HG03095 (cell line): ENCODE data around the gene MRPS10.
"Not testable (repeated sequence)": the region's sequence is repeated elsewhere in the genome, so short reads cannot be mapped to it uniquely, and the experiment has no call there.

Experiments used
- ATAC-seq: cut with Tn5 transposase; IDR thresholded peaks from one replicate; pipeline ENCODE4 v1.9.1; 2021; ENCODE audit warnings: moderate library complexity; ENCODE audit not compliant: unreplicated experiment

Gene MRPS10

GRCh38 chr6:42179261-42179944 lies 38.3 kb downstream of the MRPS10 start:
- ATAC-seq, result no peak

DNA sequence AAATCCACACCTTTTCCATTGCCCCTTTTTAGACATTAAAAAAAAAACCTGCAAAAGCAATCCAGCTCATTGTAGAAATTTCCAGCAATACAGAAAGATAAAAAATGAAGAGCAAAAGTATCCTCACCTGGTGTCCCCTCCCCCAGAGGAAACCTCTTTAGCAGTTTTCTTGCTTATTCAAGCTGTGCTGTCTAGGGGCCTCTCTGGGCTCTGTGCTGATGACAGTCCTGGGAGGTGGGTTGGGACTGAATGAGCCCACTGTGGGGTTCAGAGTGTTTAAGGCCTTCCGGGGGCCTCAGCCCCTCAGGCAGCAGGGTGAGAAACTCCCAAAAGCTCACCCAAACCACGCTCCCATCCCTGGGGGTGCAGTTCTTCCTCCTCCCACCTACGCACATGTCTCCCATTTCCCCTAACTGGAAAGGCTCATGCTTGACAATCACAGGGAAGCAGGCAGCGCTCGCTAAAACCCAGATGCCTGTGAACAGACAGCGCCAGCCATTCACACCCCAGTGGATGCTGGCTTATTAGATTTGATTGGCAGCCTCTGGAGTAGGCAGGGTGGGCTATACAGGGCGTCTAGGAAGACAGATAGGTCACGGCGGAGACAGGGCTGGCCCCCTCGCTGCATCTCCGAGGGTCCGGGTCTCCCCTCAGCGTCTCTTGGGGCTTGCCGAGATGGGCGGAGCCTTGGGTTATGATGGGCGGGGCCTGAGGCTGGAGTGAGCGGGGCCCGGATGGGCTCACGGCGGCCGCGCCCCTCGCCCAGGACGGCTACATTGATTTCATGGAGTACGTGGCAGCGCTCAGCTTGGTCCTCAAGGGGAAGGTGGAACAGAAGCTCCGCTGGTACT lies 39.9 kb downstream of the MRPS10 start:
- ATAC-seq, result no peak

DNA sequence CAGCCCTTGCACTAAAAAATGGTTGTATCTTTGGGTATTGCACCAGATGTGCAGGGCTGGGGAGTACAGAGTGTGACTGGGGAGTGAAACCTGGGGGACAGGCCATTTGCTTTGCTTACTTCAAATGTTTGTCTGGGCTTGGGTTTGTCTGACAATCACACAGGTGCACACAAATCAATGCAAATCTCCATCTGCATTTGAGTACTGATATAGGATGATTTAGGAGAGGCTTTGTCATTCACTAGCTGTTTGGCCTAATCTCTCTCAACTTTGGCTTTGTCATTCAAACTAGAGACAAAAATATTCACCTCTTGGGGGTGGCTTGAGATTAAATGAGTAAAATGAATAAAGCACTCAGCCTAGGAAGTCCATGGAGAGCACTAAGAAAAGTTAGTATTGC lies 40.7 kb downstream of the MRPS10 start:
- ATAC-seq, result no peak

DNA sequence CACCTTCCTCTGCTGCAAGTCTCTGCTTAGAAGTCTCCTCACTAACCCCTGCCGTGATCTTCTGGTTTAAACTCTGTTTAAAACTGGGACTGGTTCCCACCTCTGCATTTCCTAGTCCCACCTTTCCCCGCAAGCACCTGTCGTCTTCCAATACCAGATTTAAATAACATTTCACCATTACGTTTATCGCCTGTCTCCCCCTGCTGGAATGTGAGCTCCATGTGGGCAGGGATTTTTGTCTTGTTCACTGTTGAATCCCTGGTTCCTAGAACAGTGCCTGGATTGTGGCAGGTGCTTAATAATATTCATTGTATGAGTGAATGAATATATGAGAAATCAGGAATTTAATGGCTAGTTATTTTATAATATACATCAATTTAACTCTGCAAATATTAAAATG lies 41.8 kb downstream of the MRPS10 start:
- ATAC-seq, result no peak

DNA sequence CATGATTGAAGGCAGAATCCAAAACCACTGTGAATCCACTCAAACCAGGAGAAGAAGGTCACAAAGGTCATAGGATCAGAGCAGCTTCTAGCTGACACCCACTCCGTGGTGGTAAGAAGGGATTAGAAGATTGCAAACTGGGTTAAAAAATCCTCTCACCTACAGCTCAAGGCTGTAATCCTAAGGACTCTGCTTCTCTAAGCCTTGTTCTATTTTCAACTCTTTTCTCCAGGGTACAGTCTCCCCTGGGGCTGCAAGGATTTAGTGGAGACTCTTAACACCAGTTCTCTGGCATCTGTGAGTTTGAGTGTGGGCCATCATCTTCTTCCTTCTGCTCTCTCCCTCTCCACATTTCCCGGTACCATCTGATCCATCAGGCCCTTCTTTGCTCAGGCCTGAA lies 44.6 kb downstream of the MRPS10 start, which contains the start of gene GUCA1A:
GUCA1A (plus strand) TSS at position 264 of the 400 bp plus-strand sequence. CDS start 250 bp downstream, outside the sequence.
- no peak for ATAC-seq

DNA sequence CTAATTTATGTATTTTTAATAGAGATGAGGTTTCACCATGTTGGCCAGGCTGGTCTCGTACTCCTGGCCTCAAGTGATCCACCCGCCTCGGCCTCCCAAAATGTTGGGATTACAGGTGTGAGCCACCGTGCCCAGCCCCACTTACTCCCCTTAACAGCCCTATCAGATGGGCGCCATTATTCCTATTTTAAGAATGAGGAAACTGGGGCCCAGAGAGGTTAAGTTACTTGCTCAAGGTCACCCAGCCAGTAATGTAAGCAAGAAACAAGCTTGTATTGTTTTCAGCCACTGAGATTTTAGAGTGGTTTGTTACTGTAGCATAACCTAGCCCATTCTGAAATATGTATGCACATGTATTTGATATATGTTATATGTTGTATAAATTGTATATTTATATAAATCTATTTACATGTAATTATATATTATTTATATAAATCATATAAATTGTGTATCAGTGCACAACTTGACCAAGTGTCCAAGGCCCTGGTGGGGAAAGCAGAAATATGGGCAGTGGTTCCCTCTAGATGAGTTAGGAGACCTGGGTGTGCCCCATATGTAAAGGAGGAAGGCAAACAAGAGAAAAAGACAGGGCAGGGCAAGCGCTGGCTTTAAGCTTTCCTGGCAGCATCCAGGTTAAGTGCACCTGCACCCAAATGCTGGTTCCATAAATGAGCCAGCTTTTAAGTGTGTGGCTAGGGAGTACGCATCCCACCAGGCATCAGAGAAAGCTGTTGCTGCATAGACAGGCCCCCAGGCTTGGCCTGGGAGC lies 45.7 kb downstream of the MRPS10 start:
- ATAC-seq, result no peak

- not testable (repeated sequence) for ATAC-seq
Measured at GRCh38 chr6:42169780-42170179, 47.9 kb downstream of the MRPS10 start.

GRCh38 chr6:42168650-42169049 lies 49.0 kb downstream of the MRPS10 start:
- no peak for ATAC-seq

DNA sequence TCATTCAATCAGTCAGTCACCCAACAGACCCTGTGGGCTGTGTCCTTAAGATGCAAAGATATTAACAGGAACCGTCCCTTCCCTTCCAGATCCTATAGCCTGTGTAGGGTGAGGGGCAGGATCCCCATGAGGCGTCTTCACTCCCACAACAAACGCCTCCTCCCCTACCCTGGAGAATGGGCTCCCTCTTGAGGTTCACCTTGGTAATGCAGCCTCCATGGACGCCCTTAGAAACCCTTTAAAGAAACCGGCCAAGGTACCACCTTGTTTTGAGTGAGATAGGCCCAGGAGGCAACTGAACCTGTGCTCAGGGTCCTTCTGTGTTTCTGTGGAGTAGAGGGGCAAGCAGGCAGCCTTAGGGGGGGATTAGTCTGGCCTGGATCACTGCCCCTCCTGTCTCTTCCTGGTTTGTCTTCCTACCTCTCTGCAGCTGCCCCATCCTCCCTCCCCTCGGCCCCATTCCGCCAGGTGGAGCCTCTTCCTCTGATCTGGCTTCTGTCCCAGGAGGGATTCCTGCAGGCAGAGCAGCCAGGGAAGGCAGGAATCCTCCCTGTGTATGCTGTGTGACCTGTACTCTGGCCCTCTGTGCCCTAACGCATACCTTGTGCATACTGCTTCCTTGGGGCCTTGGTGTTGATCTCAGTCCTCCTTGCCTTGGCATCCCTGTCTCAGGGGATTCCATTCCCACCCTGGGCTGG lies 51.1 kb downstream of the MRPS10 start:
- ATAC-seq, result no peak

GRCh38 chr6:42165016-42165415 lies 52.6 kb downstream of the MRPS10 start:
- no peak for ATAC-seq

DNA sequence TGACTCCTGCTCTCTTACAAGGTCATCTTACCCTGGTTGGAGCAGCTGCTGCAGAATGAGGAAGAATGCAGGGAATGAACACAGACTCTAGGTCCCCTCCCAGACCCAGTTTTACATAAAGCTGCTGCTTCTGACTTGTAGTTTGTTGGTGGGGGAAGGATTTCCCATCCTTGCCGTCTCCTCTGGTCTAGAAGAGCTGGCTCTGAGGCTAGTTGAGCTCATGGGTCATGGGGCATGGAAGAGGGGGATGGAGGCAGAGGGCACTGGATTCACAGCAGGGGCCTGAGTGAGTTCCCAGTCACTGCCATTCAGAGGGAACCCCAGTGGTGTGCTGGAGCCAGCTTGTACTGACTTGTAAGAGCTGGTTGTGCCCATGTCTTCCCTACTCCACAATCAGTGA lies 53.7 kb downstream of the MRPS10 start:
- no peak for ATAC-seq

GRCh38 chr6:42162812-42163211 lies 54.8 kb downstream of the MRPS10 start:
- ATAC-seq, result no peak

- no peak for ATAC-seq
Measured at GRCh38 chr6:42162384-42162783, 55.3 kb downstream of the MRPS10 start.

- no peak for ATAC-seq
Measured at GRCh38 chr6:42159431-42160024, 58.1 kb downstream of the MRPS10 start.

DNA sequence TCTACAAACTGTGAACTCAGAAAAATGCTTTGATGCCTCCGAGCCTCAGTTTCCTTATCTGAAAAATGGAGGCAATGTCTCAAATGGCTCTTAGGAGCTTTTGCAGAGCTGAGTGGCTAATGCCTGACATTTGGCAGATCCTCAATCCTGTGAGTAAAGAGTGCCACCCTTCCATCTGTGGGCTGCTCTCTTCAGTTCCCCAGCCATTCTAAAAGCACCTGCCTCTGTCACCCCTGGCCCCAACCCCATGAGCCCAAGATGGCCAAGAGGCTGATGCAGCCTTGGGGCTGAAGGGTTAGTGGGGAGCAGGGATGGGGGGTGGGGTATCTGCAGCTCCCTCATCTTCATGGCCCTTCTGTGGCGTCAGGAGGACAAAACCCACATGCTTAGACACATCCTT lies 59.0 kb downstream of the MRPS10 start:
- no peak for ATAC-seq

- ATAC-seq, result no peak
Measured at GRCh38 chr6:42158011-42158410, 59.6 kb downstream of the MRPS10 start.
